Fibroblast of lung (primary cell): ENCODE results near the gene LPP. TPM values are rescaled to one million over a fixed set of nuclear protein-coding genes. Genes with fewer than 3 reads are reported as not detected.
A peak's percentile ranks its signal among the peaks of the same experiment; 100 is the strongest.

Source experiments
- DNase-seq, 2 donors: peaks; one replicate each; pipeline versions ENCODE4 v3.0.0 to v3.0.0-alpha.2; 2010; ENCODE audit warnings: low read depth in 2 of 2
- H2AFZ ChIP-seq: 2 replicates; pipeline ENCODE4 v1.5.1; 2012; ENCODE audit warnings: low read length, control low read depth, inconsistent platforms
- H3K27ac ChIP-seq: 2 replicates; pipeline ENCODE4 v1.5.1; 2011; ENCODE audit warnings: low read length, control low read depth; ENCODE audit not compliant: insufficient read depth
- H3K27me3 ChIP-seq: 2 replicates; pipeline ENCODE4 v1.5.1; 2011; ENCODE audit warnings: mild to moderate bottlenecking, low read length; ENCODE audit not compliant: control insufficient read depth, insufficient read depth
- H3K36me3 ChIP-seq: 2 replicates; pipeline ENCODE4 v1.5.1; 2011; ENCODE audit warnings: low read length; ENCODE audit not compliant: control insufficient read depth, insufficient read depth
- H3K4me1 ChIP-seq: 2 replicates; pipeline ENCODE4 v1.5.1; 2011; ENCODE audit warnings: low read length; ENCODE audit not compliant: control insufficient read depth, insufficient read depth; ENCODE audit errors: extremely low read depth
- H3K4me2 ChIP-seq: 2 replicates; pipeline ENCODE4 v1.5.1; 2011; ENCODE audit warnings: low read length, control low read depth; ENCODE audit not compliant: insufficient read depth; ENCODE audit errors: extremely low read depth
- H3K4me3 ChIP-seq, 4 experiments: fragments of 200-600 bp in 1 of 4; sonication (generic) in 1 of 4; replicated peaks in 1 of 4; 2 replicates each; pipeline ENCODE4 v1.5.1; 2011 to 2016; ENCODE audit warnings: low read length in 4 of 4, low read depth in 3 of 4, mild to moderate bottlenecking in 3 of 4, control low read depth in 2 of 4, inconsistent platforms in 1 of 4, mixed read lengths in 1 of 4; ENCODE audit not compliant: insufficient read depth in 1 of 4; ENCODE audit errors: control extremely low read depth in 1 of 4
- H3K79me2 ChIP-seq: 2 replicates; pipeline ENCODE4 v1.5.1; 2012; ENCODE audit warnings: mild to moderate bottlenecking, low read length, inconsistent platforms; ENCODE audit not compliant: control insufficient read depth, insufficient read depth
- H3K9ac ChIP-seq: 2 replicates; pipeline ENCODE4 v1.5.1; 2011; ENCODE audit warnings: mild to moderate bottlenecking, low read length, control low read depth; ENCODE audit not compliant: insufficient read depth
- H3K9me3 ChIP-seq: 2 replicates; pipeline ENCODE4 v1.5.1; 2012; ENCODE audit warnings: low read depth, low read length; ENCODE audit not compliant: control insufficient read depth, insufficient read depth
- H4K20me1 ChIP-seq: 2 replicates; pipeline ENCODE4 v1.5.1; 2011; ENCODE audit warnings: low read length; ENCODE audit not compliant: control insufficient read depth, insufficient read depth; ENCODE audit errors: extremely low read depth
- CTCF ChIP-seq, 2 donors: IDR thresholded peaks in 1 of 2; conservative IDR thresholded peaks in 1 of 2; 1 replicate in 1 of 2; 2 replicates in 1 of 2; pipeline ENCODE4 v1.5.1; 2011 to 2012; ENCODE audit warnings: low read length in 2 of 2, control low read depth in 1 of 2, inconsistent platforms in 1 of 2, low read depth in 1 of 2, mild to moderate bottlenecking in 1 of 2
- EZH2 ChIP-seq: IDR thresholded peaks from 2 replicates; pipeline ENCODE4 v1.5.1; 2012; ENCODE audit warnings: low read length, control low read depth, mild to moderate bottlenecking; ENCODE audit errors: missing control alignments
- polyA plus RNA-seq, 2 donors: library from polyadenylated mRNA; depleted of rRNA in 1 of 2; stranded (reverse) in 1 of 2; unstranded in 1 of 2; fragments of >200 nt; gene quantifications; 2 replicates each; pipeline ENCODE4 v1.2.1, GENCODE V29; 2011 to 2012; ENCODE audit warnings: missing spikeins in 1 of 2
- total RNA-seq: library from RNA; depleted of rRNA; stranded (reverse); fragments of >200 nt; gene quantifications from 2 replicates; pipeline ENCODE4 v1.2.1, GENCODE V29; 2014

The LPP gene
- total and polyA plus RNA-seq, 2 donors (not counting 1 experiment from before 2014, with no cell fraction given) = 69.0 to 124 TPM

- no peaks in the 10 kb centered on the region for H3K36me3 ChIP-seq
- H3K9me3 ChIP-seq = no peaks in the 10 kb centered on the region
- H4K20me1 ChIP-seq = no peaks in the 10 kb centered on the region
- H3K79me2 ChIP-seq = no peaks in the 10 kb centered on the region
- H3K27me3 ChIP-seq = no peaks in the 10 kb centered on the region
- TF ChIP-seq EZH2 (no peak), CTCF (conservative IDR thresholded peaks at IDR 0.05 in 1 of 2, IDR thresholded peaks at IDR 0.05 in 1 of 2; ENCODE audit: low read depth in 1 of 2, low read length in 2 of 2) (peak in 1 of 2 donors; percentile 19)
- H3K27ac ChIP-seq = no peak overlapping the region
- H3K9ac ChIP-seq = no peak overlapping the region
- H3K4me2 ChIP-seq = no peak overlapping the region
- no peak overlapping the region for H2AFZ ChIP-seq
- H3K4me3 ChIP-seq = no peak overlapping the region
- peak in 1 of 2 donors; percentile 16 for DNase-seq
- no peaks in the 10 kb centered on the region for H3K4me1 ChIP-seq
Measured at GRCh38 chr3:188929137-188929536, 775.2 kb downstream of the LPP start.

DNA sequence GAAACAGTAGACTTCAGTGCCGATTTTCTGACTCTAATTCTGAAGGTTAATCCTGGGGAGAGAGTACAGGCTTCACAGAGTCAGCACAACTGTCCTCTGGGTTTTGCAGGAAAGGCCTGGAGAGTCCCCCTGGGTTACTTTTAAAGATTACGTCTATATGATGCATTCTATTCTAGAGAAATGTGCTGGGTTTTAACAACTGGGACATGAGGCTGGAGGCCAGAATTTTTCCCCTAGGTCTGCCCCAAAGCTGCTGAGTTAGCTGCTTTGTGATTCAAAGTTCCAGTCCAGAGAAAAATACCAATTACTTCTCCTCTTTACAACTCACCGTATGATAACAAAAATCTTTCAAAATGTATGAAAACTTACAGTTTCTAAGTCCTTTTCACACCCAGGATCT is 777.1 kb downstream of the LPP start:
- TF ChIP-seq CTCF (conservative IDR thresholded peaks at IDR 0.05 in 1 of 2, IDR thresholded peaks at IDR 0.05 in 1 of 2; ENCODE audit: low read depth in 1 of 2, low read length in 2 of 2) (no peak), EZH2 (no peak)
- Histone ChIP-seq H3K27ac (no peak overlapping the region), H3K36me3 (no peaks in the 10 kb centered on the region), H4K20me1 (no peaks in the 10 kb centered on the region), H2AFZ (no peak overlapping the region), H3K27me3 (no peaks in the 10 kb centered on the region), H3K9ac (no peak overlapping the region), H3K4me3 (no peak overlapping the region), H3K4me2 (no peak overlapping the region), H3K4me1 (no peaks in the 10 kb centered on the region), H3K9me3 (no peaks in the 10 kb centered on the region), H3K79me2 (no peaks in the 10 kb centered on the region)
- DNase-seq = no peak

GRCh38 chr3:188931531-188931930 is 777.6 kb downstream of the LPP start:
- no peaks in the 10 kb centered on the region for H3K79me2 ChIP-seq
- no peaks in the 10 kb centered on the region for H4K20me1 ChIP-seq
- H3K4me2 ChIP-seq = no peak overlapping the region
- H2AFZ ChIP-seq = no peak overlapping the region
- H3K27ac ChIP-seq = no peak overlapping the region
- no peaks in the 10 kb centered on the region for H3K9me3 ChIP-seq
- no peak overlapping the region for H3K4me3 ChIP-seq
- H3K9ac ChIP-seq = no peak overlapping the region
- TF ChIP-seq EZH2 = no peak
- no peak for TF ChIP-seq CTCF (conservative IDR thresholded peaks at IDR 0.05 in 1 of 2, IDR thresholded peaks at IDR 0.05 in 1 of 2; ENCODE audit: low read depth in 1 of 2, low read length in 2 of 2)
- no peaks in the 10 kb centered on the region for H3K36me3 ChIP-seq
- H3K4me1 ChIP-seq = no peaks in the 10 kb centered on the region
- DNase-seq = peak in 1 of 2 donors; percentile 25
- no peaks in the 10 kb centered on the region for H3K27me3 ChIP-seq
